Hippocampal formation (tissue), 2 donors: Measurements from ENCODE around the gene RNF144A.

Experiments used
- DNase-seq, 2 donors: peaks; one replicate each; lab custom pipeline; 2025; lab: John Stamatoyannopoulos, UW

RNF144A gene

DNA sequence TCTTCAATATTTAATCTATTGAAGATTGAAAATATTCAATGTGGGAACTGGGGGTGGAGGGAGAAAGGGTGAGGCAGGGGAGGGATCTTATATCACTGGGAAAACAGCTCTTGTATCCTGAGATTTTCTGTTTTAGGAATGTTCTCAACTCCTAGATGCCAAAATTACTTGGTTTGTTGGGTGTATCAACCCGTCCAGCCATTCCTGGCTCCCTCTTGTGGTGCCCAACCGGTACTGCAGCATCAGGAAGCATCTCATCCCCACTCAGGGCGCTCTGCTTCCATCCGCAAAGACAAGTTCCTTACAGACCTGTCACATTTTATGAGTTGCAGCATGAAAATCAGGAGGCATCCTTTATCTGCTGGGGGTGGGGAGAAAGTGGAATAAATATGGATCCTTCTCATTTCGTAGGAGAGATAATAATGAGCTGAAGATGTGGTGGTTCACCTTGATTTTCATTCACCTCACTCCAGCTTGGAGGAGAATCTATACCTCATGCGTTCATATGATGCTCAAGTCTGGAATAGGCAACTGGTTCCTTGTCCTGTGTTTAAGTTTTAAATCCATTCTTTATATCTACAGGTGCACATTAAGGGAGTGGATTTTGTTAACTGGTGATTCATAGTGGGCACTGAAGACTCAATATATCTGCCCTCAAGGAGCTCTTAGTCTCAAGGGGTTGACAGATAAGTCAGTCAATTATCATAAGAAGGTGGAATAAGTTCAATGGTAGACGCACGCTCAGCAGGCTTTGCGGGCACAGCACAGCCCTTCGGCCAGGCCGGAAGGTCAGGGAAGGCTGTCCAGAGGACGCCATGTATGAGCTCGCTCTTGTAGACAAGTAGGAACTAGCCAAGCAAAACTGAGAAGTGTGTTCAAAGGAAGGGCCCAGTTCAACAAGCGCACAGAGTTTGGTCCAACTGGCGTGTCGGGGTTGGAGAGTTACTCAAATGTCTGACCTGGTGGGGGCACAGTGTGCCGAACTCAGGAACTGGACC lies 127.3 kb downstream of the RNF144A start:
- peak; percentile 32 to 66 for DNase-seq

DNA sequence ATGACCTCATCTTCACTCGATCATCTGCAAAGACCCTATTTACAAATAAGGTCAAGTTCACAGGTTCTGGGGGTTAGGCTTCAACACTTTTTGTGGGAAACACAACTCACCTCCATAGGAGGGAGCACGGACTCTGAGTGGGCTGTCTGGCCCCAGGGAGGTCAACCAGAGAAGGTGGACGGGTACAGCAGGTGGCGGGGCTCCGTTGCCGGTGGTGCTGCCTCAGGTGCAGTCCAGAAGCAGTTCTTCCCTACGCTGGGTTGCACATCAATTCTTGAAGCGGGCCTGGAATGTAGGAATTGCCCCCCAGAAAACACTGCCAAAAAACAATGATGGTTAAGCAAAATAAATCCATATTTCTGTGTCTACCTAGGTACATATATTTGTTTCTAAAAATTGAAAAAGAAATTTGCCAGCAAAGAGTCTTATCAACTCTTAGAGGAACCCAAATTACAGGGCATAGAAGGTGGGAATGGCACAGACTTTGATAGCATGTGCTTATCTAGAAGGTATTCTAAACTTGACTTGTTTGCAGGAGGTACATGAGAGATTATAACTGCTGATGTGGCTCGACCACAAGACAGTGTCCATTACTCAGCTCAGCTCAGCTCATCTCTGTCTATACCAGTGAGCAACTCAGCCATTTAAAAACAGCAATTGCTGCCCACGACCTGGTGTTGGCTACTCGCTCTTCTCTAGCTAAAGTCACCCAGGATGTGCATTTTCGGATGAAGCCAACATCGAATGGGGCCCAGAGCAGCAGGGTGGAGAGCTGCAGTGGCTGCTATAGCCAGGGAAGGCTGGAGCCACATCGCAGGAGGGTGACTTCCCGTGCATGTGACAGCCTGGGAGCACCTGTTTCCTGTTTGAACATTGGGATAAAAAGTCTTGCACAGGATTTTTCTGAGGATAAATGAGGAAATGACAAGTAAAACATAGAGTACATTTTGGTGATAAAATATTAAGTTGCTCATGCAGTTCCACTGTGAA lies 128.7 kb downstream of the RNF144A start:
- no peak for DNase-seq

DNA sequence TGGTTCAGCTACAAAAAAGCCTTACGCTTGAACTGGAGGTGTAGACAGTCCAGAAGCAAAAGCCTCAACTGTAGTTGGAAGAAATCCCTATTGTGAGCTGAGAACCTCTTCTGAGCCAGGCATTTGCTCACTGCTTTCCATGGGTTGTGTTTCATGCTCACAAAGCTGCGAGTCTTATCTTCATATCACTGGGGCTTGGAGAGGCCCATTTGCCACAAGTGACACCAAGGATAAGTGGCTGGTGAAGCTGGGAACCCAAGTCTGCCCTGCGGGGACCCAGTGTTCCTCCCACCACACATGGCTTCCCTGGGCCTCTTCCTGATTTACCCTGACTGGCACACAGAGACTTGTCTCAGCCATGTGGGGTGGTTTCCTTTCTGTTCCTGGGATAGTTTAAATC lies 130.4 kb downstream of the RNF144A start:
- no peak for DNase-seq

DNA sequence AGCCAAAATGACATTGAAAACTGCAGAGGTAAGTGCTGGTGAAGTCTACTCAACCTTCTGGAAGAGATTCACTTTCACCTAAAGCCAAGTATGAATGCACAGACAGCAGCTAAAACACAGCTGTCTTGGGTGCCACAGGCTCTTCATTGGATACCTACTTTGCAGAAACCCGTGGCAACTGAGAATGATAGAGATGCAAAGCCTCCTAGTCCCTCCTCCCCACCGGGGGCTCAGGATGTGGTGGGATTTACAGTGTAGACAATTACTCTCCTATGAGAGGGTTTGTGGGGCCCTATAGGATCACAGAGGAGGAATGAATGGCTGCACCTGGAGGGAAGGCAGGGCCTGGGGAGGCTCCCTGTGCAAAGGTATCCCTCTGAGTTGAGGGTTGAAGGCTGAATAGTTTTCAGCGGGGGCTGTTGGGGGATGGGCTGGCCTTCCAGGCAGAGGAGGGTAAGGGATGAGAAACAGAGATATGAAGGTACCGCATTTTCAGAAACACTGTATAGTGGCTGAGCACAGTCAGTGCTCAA lies 131.6 kb downstream of the RNF144A start:
- DNase-seq: no peak

DNA sequence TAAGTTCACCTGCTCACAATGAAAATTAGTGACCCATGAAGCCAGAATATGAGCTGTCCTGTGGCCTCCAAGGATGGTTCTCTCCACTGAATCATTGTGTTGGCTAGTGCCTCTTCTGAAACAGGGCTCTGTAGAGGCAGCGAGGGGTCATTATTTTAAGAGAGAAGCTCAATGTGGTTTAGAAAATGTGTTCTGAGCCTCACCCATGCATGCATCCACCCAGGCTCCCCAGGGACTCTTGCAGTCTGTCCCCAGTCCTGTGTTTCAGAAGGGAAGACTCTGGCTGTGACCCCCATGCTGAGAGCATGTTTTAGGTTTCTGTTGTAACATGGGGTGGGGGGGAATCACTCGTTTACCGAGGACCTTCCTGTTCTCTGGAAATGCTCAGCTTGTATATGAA lies 135.2 kb downstream of the RNF144A start:
- no peak for DNase-seq

DNA sequence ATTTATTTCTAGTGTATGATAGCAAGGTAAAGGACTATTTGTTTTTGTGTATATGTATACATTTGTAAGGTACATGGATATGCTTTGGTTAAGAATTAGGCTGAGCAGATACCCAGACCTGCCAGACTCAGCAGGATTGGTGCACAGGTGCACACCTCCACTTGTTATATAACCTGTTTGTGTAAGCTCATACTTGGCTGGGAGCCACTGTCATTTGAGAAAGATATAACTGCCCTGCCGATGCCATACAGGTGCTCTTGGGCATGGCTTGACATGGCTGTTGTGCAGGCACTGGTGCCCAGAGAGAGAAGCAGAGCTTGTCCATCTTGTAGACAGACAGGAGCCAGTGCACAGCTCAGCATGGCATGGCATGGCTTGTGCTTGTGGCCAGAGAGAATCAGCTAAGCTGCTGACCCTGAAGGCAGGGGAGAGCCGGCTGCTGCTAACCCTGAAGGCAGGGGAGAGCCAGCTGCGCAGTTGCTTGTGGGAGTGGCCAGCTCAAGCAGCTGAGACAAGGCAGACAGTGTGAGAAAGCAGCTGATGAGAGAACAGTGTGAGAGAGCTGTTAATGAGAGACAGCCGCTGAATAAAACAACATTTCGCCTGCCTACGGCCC lies 136.5 kb downstream of the RNF144A start:
- peak; percentile 17 to 59 for DNase-seq

GRCh38 chr2:7057865-7058400 lies 140.7 kb downstream of the RNF144A start:
- no peak for DNase-seq

GRCh38 chr2:7060156-7060555 lies 142.9 kb downstream of the RNF144A start:
- DNase-seq: no peak

DNA sequence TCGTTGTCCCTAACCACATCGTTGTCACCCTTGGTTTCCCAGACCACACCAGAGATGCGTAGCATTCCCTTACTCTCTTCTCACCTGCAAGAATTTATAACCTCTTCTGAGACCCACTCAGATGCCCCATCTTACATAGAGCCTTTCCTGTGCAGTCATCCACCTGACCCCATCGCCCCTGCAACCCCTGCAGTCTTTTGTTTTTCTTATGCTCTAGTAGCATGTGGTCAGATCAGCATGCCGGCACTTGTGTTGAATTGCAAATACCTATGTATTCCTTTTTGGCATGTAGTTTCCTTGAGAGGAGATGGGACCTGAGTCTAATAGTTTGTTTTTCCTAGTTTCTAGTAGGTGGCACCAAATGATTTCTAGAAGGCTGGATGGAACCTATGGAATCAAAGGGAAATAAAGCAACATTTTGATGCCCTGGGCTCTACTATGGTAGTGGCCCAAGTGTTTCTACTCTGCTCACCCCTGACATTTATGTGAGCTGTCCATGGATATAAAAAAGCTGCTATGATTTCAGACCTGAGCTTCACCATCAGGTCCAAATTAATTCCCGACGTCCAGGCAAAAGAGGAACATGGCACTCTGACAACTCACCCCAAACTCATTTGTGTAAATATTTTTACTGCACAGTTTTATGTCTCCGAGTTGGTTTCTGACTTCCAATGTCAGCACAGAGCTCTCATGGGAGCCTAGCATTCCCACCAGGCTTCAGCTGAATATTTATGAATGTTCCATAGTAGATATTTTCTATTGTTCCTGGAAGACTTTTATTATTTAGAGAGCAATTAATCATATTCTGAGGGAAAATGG lies 143.6 kb downstream of the RNF144A start:
- no peak for DNase-seq

DNA sequence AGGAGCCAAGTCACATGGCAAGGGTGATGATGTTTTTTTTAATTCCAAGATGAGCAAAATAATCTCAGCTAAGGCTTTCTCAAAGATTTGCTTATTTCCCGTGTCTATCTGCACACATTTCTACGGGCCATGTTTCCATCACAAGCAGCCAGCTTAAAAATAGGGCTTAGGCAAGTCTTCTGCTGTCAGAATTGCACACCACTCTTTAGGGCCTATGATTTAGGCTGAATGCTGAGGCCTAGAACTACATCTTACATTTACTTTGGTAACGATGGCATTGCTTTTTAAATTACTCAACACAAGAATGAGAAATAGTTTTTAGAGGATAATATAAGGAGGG lies 144.2 kb downstream of the RNF144A start:
- DNase-seq: no peak

- DNase-seq: no peak
These were observed 144.7 kb downstream of the RNF144A start for GRCh38 chr2:7061921-7062320.

DNA sequence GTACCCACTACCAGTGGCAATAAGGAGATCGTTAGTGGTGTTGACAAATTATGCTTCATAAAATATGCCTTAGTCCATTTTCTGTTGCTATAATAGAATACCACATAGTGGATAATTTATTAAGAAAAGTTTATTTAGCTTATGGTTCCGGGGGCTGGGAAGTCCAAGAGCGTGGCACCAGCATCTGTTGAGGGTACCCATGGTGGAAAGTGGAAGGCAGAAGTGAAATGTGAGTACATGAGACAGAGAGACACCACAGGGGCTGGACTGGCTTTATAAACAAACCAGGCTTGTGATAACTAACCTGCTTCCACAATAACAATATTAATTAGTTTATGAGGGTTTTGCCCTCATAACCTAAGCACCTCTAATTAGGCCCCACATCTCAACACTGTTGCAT lies 146.6 kb downstream of the RNF144A start:
- DNase-seq: no peak

DNA sequence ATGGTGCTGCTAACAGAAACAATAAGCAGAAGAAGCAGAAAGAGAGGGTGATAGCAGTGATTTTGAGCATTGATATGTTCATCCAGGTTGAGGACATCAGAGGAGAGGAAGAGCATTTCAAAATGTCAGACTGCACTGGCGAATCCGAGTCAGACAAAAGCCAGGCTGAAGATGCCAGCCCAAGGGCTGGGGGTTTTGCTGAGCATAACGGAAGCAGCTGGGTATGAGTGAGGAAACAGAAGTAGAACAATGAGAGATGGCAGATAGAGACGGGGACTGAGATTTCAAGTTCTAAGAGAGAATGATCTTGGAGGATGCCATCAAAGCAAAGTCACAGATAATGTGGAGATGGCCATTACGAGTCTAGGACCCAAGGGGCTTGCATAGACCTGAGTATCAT lies 151.2 kb downstream of the RNF144A start:
- DNase-seq: no peak

GRCh38 chr2:7070483-7070882 lies 153.3 kb downstream of the RNF144A start:
- no peak for DNase-seq

DNA sequence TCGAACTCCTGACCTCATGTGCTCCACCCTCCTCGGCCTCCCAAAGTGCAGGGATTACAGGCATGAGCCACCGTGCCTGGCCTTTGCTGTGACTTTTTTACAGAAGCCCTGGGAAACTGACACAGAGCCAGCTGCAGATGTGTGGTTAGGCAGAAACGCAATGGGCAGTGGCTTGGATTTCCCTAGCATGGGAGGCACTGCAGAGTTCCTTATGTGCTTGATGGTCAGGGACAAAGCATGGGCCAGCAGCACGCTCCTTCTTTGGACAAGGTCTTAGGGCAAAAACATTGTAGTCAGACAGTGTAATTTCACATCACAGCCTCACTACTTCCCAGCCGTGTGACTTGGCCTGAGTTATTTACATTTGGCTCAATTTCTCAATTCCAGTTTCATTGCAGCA lies 153.9 kb downstream of the RNF144A start:
- no peak for DNase-seq

DNA sequence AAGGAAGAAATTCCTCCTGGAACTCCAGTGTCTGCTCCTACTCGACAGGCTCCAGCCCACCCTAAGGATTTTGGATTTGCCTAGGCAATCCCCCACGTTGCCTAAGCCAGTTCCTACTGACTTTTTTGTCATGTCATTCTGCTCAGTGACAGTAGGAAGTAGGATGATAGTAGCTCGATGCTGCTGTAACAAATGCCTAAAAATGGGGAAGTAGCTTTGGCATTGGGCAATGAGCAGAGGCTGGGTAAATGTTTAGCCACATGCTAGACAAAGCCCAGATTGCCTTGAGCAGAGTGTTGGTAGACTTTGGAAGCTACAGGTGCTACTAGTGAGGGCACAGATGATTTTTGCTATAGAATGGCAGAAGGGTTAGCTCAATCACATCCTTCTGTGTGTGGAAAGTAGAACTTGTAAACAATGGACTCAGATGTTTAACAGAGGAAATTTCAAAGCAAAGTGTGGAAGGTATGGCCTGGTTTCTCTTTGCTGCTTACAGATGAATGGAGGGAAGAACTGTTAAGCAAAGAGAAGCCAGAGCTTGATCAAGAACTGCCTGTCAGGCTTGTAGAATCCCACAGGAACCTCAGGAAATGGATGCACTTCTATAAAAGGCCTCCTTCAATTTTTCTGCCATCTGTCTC lies 154.8 kb downstream of the RNF144A start:
- DNase-seq: no peak

DNA sequence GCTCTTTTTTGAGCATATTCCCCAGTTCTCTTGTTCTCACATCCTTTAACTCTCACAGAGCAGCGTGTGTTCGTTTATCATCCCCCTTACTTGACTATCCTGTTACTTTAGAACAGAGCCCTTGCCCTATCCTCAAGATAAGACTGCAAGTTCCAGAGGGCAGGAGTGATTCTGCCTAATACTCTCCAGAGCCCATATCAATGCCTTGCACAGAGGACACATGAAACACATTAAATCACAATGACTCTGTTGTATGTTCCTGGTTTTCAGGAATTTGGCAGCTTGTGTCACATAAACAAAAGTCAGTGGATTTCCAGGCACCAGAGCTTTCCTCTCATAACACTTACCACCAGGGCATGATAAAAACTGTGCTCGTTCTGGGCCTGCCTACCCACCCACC lies 156.7 kb downstream of the RNF144A start:
- no peak for DNase-seq

- no peak for DNase-seq
These were observed 158.6 kb downstream of the RNF144A start for GRCh38 chr2:7075834-7076233.

GRCh38 chr2:7077660-7078267 lies 160.6 kb downstream of the RNF144A start:
- DNase-seq: no peak
